ENCODE data around the gene LRRC3B.

The LRRC3B gene

DNA sequence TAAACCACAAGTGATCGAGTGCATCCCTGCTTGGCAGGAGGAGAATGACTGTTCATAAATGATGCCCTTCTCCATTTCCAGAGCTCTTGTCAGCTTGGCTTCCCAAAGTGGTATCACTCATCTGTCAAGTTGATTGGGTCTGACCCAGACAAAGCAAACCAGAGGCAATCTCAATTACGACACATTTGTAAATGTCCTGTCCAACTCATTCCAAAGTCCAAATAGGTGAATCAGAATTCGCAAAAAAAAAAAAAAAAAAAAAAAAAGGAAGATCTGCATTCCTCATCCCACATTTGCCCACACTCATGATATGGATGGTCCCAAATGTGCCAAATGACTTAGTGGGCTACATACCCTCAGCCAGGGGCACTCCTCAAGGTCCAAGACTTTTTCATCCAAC, 91.9 kb downstream of the LRRC3B start:
- no peak for DNase-seq

DNA sequence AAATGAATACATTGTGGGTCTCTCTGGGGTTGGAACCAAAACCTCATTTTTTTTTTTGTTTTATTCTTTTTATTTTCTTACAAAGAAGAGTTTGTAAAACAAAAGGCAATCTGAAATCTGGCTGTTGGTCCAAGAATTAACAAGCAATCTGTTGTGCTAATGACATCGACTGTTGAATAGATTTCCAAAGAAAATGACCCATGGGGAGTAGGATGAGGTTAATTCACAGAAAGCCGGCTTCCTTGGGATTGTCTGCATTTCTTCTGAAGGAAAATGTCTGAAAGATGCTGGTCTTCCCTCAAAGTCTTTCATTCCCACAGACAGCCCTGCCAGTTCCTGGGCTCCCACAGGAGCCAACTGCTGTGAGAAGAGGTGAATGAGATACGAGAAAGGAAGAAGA, 92.9 kb downstream of the LRRC3B start:
- no peak for DNase-seq

DNA sequence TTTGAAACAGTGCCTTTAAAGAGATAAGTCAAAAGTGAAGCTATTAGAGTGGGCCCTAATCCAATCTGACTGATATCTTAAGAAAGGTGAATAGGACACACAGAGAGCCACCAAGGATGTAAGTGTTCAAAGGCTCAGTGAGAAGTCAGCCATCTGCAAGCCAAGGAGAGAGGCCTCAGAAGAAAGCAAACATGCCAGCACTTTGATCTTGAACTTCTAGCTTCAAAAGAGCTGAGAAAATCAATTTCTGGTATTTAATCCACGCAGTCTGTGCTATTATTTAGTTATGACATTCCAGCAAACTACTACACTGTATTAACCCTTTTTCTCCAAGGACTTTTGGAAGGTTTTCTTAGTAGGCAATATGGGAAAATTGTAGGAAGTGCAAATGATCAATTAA, 95.7 kb downstream of the LRRC3B start:
- no peak for DNase-seq

DNA sequence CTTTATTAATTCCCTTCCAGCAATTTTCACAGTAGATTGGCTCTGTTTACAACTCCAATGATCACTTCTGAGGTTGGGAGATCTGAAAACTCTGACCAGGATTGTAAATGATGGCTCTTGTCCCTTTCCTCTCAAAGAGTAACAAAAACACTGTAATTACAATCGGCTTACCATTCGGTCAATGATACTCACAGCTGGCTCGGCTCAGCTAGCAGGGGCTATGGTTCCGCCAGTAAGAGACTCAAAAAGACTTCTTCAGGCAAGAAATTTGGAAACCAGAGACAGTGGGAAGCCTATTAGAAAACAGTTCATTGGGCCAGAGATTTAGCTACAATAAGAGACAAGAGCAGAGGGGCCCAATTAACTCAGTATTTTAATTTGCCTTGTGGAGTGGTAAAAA, 96.6 kb downstream of the LRRC3B start:
- no peak for DNase-seq

DNA sequence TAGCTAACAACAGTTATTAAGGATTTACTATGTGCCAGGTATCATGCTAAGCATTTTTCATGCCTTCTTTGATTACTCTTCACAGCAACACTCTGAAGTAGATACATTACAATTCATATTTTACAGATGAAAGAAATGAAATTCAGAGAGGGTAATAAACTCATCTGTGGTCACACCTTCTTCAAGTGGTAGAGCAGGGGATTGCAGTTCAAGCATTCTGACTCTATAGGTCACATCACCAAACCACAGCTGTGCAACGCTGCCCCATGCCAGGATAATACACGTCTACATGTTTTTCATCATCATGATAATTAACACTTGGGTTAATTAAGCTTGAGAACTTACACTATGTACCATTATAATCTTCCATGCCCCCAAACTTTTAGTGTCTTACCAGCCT, 98.5 kb downstream of the LRRC3B start:
- DNase-seq: no peak

DNA sequence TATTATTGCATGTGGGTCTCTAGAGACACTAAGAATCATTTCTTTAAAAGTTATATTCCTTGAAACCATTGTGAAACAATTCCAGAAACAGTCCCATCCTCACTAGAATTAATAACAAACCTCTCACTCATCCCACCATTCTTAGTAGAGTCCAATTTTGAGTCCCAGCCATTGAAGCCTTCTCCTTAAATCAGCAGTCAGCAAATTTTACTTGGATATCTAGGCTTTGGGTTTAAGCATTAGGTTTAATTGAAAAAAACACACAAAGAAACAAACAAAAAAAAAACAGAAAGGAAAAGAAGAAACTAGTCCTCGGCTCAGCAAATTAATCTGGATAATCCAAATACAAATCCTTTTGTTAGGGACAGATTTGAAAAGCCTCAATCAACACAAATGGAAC, 109.3 kb downstream of the LRRC3B start:
- DNase-seq: no peak

DNA sequence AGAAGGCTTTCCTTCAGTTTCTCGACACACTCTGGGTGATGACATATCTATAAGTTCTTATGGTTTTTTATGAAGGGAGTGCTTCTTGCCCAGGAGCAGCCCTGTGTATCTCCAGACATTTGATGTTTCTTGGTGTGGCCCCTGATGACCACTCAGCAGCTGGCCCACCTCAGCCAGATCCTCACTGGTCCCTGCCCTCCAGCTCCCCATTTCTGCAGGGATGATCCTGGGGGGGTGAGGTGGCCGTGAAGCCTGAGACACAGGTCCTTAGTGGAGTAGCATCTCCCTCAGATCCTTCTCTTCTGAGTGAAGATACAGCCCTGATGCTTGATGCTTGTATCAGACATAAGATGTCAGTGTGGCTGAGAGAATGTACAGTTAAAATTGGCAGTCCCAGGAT, 127.7 kb downstream of the LRRC3B start:
- DNase-seq: no peak

DNA sequence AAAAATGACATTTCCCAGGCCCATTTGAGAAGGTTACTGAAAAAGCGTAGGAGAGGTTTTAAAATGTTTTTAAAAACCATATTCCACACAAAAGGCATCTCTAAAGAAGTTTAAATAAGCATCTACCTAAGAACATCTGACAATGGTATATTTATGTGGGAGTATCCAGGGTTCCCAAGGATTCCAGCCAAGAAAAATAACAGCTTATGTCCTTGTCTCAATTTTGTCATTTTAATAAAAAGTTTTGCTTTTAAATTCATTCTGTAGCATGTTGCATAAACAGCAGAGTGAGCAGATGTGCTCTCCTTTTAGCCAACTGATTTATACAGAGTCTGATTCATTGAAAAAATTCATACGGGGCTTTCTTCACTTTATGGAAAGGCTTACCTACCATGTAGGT, 129.9 kb downstream of the LRRC3B start:
- DNase-seq: no peak

DNA sequence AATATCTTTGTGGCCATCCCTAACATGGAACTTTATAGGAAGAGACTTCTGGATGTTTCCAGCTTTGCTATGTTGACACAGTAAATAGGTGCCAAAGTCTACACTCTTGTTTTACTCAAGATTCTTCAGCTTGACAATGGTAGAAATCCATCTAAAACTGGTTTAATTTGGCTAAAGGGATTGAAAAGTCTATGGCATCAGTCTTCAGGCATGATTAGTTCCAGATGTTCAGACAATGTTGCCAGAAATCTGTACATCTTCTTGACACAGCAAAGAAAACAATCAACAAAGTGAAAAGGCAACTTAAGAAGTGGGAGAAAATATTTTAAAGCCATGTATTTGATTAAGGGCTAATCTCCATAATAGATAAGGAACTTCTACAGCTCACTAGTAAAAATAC, 130.5 kb downstream of the LRRC3B start:
- DNase-seq: no peak

DNA sequence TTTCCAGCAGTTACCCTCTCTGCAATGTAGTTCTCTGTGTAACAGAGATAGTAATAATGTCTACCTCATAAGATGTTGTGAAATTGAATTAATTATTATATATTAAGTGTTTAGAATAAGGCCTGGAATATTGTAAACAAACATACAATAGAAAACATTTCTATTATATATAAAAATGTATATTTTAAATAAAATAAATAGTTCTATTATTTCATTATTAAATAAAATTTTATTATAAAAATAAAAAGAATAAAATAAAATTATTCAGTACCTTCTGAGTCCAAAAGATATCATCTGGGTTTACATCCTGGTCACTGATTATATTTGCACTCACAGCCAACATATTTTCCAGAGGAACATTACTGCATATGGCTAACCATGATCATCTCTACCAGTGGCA, 135.4 kb downstream of the LRRC3B start:
- no peak for DNase-seq

Data from CD4-positive, alpha-beta T cell treated with Interleukin-17A for 4 hours (primary cell).